ENCODE results near the gene EPB41L4A.
"Not testable (repeated sequence)": the region's sequence is repeated elsewhere in the genome, so short reads cannot be mapped to it uniquely, and the experiment has no call there.

Gene EPB41L4A

DNA sequence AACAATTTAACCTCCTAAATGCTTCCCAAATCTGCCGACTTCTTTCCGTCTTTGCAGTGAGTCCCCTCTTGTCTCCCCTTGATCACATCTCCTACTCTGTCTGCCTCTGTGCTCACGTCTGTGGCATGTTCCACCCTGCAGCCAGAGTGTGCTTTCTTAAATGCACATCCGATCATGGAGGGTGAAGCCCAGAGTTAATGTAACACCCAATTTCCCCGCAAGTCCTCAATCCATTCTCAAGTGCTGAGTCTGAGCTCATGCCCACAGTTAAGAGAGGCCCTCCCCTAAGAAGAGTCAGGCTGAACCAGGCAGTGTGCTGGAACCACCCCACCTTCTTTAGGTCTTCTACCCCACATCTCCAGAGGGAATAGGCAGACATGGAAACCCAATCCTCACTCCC lies 164.8 kb downstream of the EPB41L4A start:
- no peak for DNase-seq (ENCODE audit: low read depth)

DNA sequence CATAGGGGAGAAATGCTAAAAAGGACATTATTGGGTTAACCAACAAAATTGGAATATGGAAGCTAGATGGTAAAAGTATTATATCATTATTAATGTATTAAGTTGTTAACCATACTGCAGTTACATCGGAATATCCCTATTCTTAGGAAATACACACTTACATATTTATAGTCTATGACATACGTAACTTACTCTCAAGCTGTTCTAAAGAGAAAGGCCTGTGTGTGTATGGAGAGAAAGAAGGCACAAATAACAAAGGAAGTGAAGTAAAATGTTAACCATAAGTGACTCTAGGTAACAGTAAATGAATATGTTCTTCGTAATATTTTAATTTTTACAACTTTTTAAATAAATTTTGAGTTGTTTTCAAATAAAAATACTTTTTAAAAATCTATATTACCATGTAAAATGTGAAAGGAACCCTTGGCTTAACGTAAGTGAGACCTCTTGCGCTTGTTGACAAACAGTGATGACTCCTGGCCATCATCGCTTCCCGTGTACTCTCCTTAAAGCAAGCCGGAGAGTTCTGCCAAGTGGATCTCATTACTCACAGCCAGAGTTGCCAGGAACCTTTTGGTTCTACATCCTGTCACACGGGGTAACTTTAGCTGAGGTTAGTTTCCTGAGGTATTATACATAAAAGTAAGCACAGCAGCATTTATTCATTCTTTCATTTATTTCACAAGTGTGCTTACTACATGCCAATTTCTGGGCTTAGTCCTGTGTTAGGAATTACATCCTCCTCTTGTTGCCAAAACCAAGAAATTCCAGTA lies 165.4 kb downstream of the EPB41L4A start:
- DNase-seq (ENCODE audit: low read depth): no peak

DNA sequence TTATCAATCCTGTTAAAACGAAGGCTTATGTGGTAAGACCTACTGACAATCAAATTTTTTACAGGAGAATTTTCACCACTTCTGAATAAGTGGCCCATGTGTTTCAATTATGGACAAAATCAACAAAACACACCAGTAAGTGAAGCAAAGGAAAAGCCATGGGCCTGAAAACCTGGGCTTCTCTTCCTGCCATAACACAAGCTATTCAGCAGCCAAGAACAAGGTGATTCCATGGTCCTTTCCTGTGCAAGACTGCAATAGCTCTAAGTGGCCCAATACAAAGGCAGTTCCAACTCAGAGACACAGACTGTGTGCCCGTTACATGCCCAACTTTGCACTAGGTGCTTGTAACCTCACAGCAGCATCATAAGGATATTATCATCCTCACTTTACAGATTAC lies 168.5 kb downstream of the EPB41L4A start:
- no peak for DNase-seq (ENCODE audit: low read depth)

- DNase-seq (ENCODE audit: low read depth): no peak
Measured at GRCh38 chr5:112248623-112249022, 170.5 kb downstream of the EPB41L4A start.

- no peak for DNase-seq (ENCODE audit: low read depth)
Measured at GRCh38 chr5:112247960-112248359, 171.1 kb downstream of the EPB41L4A start.

DNA sequence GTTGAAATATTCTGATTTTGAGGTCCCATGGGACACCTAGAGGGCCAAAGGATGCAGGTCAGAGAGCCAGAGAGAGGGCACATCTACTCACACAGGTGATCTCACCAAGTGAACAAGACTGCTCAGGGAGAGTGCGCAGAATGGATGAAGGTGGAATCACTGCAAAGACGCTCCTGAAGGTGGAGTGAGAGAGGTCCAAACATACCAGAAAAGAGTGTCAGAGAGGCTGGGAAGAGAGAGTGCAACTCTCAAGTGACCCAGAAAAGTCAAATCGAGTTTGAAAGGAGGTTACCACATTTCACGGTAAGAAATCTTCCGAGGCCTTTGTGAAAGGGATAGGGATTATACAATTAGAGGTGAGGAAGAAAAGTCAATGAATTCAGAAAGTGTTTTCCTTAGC lies 173.4 kb downstream of the EPB41L4A start:
- DNase-seq (ENCODE audit: low read depth): no peak

DNA sequence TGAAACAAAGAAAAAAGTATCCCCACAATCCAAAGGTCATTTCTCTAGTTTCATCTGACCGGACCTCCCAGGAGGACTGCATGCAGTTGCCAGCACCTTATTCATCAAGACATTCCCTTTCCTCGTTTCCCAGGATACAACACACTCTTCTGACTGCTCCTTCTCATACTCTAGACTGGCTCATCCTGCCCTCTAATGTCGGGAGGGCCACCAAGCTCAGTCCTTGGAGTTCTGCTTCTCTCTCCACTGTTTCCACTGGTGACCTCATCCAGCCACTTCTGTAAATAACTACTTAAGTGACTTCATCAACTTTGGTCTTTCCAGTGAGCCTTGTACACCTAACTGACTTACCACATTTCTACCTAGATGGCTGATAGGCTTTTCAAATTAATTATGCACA lies 179.1 kb downstream of the EPB41L4A start:
- no peak for DNase-seq (ENCODE audit: low read depth)

DNA sequence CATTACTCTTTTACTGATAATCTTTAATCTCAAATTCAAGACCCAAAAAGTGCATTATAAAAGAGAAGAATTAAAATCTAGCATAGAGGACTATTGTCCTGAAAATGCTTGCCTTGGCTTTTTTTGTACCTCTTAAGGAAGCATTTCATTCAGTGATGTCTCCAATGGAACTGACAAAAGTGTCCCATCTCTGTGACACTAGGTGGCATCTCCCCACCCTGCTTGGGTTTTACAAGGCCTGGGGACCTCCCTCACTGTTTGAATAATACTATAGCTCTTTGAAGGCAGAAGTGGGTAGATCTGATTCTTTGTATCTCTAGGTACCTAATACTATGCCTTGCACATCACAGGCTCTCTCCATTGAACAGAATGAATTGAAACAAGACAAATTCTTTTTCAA lies 180.6 kb downstream of the EPB41L4A start:
- no peak for DNase-seq (ENCODE audit: low read depth)

GRCh38 chr5:112237456-112237855 lies 181.6 kb downstream of the EPB41L4A start:
- DNase-seq (ENCODE audit: low read depth): no peak

- DNase-seq (ENCODE audit: low read depth): no peak
Measured at GRCh38 chr5:112234000-112234399, 185.1 kb downstream of the EPB41L4A start.

DNA sequence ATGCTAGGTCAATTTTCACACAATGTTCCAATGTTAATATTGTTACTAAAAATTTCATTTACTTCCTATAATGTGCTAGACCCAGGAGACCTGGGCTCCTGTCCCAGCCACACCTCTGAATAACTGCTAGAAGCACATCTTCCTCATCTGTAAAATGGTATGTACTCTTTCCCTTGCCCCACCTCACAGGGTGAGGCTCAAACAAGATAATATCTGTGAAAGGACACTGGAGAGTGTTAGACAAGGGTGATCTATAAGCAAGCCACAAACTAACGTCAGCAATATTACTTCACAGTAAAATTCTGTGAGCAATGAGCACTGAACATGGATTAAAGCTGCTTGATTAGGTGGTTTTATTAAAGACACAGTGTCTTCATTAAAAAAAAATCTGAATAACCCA lies 186.4 kb downstream of the EPB41L4A start:
- no peak for DNase-seq (ENCODE audit: low read depth)

DNA sequence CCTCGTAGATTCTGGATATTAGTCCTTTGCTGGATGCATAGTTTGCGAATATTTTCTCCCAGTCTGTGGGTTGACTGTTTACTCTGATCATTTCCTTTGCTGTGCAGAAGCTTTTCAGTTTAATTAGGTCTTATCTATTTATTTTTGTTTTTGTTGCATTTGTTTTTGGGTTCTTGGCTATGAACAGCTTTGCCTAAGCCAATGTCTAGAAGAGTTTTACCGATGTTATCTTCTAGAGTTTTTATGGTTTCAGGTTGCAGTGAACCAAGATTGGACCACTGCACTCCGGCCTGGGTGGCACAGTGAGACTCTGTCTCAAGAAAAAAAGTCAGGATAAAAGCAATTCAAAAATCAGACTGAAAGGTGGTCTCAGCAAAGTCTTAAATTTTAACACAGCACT lies 188.5 kb downstream of the EPB41L4A start:
- no peak for DNase-seq (ENCODE audit: low read depth)

DNA sequence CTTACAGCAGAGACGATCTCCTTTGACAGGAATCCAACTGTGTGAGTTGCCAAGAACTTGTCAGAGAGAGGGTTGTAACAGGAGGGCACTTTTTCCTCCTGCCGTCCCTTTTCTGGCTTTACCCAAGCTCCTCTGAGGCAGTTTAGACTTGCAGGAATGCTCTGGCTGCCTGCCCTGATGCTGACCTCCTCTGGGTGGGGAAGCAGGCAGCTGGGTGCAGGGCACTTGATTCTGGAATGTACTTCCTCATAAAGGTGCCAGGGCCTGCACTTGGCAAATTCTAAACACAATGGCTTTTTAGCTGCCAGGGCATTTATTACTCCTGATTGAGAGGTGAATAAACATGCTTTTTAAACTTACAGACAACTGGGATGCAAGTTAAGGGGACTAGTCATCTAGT lies 190.4 kb downstream of the EPB41L4A start:
- DNase-seq (ENCODE audit: low read depth): no peak

GRCh38 chr5:112227911-112228631 lies 191.0 kb downstream of the EPB41L4A start:
- DNase-seq (ENCODE audit: low read depth): no peak

- DNase-seq (ENCODE audit: low read depth): no peak
Measured at GRCh38 chr5:112226215-112226614, 192.9 kb downstream of the EPB41L4A start.

GRCh38 chr5:112222997-112223396 lies 196.1 kb downstream of the EPB41L4A start:
- not testable (repeated sequence) for DNase-seq (ENCODE audit: low read depth)

DNA sequence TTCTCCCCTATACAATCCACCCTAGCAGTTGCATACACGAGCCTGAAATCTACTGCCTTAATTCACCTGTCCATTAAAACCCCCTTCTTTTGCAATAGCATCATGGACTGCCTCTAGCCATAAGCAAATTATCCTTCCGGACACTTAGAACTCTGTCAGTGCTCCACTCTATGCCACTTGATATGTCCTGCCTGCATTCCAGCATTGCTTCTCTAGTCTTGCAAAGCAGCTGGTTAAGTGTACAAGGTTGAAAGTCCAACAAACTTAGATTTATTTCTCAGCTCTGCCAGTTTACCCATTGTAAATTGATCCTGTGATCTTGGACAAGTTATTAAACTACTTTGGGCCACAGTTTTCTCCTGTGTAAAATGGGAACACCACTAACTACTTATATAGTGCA lies 197.9 kb downstream of the EPB41L4A start:
- DNase-seq (ENCODE audit: low read depth): no peak

DNA sequence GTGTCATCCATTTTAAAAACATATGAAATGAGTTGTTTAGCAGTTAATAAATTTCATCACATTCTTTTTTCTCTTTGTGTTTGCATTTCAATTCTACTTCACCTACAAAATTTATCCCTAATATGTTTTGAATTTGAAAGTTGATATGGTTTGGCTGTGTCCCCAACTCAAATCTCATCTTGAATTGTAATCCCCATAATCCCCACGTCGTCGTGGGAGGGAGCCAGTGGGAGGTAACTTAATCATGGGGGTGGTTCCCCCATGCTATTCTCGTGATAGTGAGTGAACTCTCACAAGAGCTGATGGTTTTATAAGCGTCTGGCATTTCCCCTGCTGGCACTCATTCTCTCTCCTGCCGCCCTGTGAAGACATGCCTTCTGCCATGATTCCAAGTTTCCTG lies 200.1 kb downstream of the EPB41L4A start:
- no peak for DNase-seq (ENCODE audit: low read depth)

- no peak for DNase-seq (ENCODE audit: low read depth)
Measured at GRCh38 chr5:112217843-112218579, 201.1 kb downstream of the EPB41L4A start.

GRCh38 chr5:112216140-112216539 lies 202.9 kb downstream of the EPB41L4A start:
- no peak for DNase-seq (ENCODE audit: low read depth)

DNA sequence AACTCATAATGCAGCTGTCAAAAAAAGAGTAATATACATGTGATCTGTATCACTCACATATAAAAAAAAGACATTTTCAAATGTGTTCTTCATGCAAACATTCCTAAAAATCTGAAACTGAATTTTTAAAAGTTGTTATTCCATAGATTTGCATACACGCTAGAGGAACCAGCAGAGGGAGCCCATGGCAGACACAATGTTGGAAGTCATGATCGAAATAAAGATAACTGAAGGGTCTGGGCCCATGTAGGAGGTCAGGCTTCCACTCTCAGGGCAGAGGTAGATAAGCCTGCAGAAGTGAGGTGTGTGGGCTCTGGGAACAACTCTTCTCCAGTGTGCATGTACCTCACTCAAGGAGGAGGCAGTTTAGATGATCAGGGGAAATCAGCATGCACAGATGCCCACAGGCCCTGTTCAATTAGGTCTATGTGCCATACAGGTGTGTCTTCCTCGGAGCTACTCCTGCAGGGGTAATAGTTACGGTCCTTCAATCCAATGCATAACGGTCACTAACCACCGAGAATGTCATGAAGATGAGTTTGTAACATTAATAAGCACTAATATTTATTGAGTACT lies 208.6 kb downstream of the EPB41L4A start:
- DNase-seq (ENCODE audit: low read depth): no peak

Data from activated T-cell treated with anti-CD3 and anti-CD28 coated beads for 48 hours (primary cell).